Breast epithelium (tissue), 4 donors: ENCODE measurements around the gene SIDT1. TPM values are rescaled to one million over a fixed set of nuclear protein-coding genes. Genes with fewer than 3 reads are reported as not detected.

ENCODE experiments used
- DNase-seq, 2 donors: peaks; one replicate each; pipeline ENCODE4 v3.0.0-alpha.2; 2019; ENCODE audit warnings: low spot score in 2 of 2
- H3K27ac ChIP-seq, 2 donors: fragments of 200-600 bp; sonication (generic) in 1 of 2; one replicate each; pipeline ENCODE4 v1.5.1; 2016 to 2019; ENCODE audit warnings: mild to moderate bottlenecking in 1 of 2
- H3K27me3 ChIP-seq, 2 donors: fragments of 200-600 bp; sonication (generic) in 1 of 2; one replicate each; pipeline versions ENCODE4 v1.5.1 to v1.6.0; 2017 to 2019; ENCODE audit warnings: control low read depth in 1 of 2, mild to moderate bottlenecking in 1 of 2
- H3K36me3 ChIP-seq: fragments of 200-600 bp; one replicate; pipeline ENCODE4 v1.5.1; 2019
- H3K4me1 ChIP-seq, 2 donors: fragments of 200-600 bp; sonication (generic); one replicate each; pipeline ENCODE4 v1.5.1; 2016 to 2019; ENCODE audit warnings: control low read depth in 1 of 2
- H3K4me3 ChIP-seq, 3 donors: fragments of 200-600 bp; sonication (generic); 1 replicate in 2 of 3; 2 replicates in 1 of 3; pipeline ENCODE4 v1.5.1; 2016 to 2019; ENCODE audit warnings: mild to moderate bottlenecking in 3 of 3, moderate library complexity in 2 of 3
- H3K9me3 ChIP-seq, 2 donors: fragments of 200-600 bp; sonication (generic) in 1 of 2; one replicate each; pipeline ENCODE4 v1.5.1; 2016 to 2019; ENCODE audit warnings: control low read depth in 1 of 2
- POLR2A ChIP-seq: fragments of 450-650 bp; IDR thresholded peaks from one replicate; pipeline ENCODE4 v1.6.1; 2016; ENCODE audit warnings: antibody characterized with exemption, mild to moderate bottlenecking, moderate library complexity
- POLR2AphosphoS5 ChIP-seq, 3 donors: sonication (generic); formaldehyde crosslinking; IDR thresholded peaks; one replicate each; pipeline ENCODE4 v1.6.1; 2017; ENCODE audit warnings: antibody characterized with exemption in 3 of 3
- intact Hi-C: fragments of 100-400 bp; cut with DNase I; formaldehyde crosslinking; loops from one replicate; pipeline ENCODE4 v1.15.1; 2023; ENCODE audit warnings: low total_unique reads
- total RNA-seq, 3 donors: library from RNA; depleted of rRNA; stranded (reverse); fragments of >200 nt; gene quantifications; one replicate each; pipeline ENCODE4 v1.1.0, GENCODE V29; 2016
- TF ChIP-seq, protein P1 (sequence below), 3 donors: fragments of 450-650 bp; IDR thresholded peaks; one replicate each; pipeline ENCODE4 v1.5.1; 2016 to 2017; ENCODE audit warnings: antibody characterized with exemption in 3 of 3, mild to moderate bottlenecking in 3 of 3, moderate library complexity in 3 of 3

SIDT1 gene
- total RNA-seq, 3 donors from 2014 or later, result 3.8 to 95.0 (median 52.8) TPM

DNA sequence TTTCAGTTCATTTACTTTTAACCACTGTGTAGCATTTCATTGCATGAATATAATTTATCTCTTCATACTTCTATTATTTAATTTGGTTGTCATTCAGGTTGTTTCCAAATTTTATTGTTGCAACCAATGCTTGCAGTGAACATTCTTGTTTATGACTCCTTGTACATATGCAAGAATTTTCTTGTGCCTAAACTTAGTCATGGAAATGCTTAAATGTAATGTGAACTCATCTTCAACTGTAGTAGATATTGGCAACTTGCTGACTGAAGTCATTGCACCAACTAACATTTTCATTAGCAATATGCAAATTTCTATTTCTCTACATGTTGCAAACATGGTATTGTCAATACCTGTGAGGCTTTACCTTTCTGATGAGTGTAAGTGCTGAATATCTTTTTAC is 26.7 kb downstream of the SIDT1 start:
- Histone ChIP-seq H3K27me3 (no peaks in the 10 kb centered on the region), H3K4me1 (no peaks in the 10 kb centered on the region), H3K36me3 (no peaks in the 10 kb centered on the region), H3K9me3 (no peaks in the 10 kb centered on the region), H3K27ac (no peak overlapping the region), H3K4me3 (no peak overlapping the region)
- no peak for DNase-seq
- TF ChIP-seq POLR2AphosphoS5 (IDR thresholded peaks at IDR 0.05), result no peak
- intact Hi-C loops, result no loop called here

DNA sequence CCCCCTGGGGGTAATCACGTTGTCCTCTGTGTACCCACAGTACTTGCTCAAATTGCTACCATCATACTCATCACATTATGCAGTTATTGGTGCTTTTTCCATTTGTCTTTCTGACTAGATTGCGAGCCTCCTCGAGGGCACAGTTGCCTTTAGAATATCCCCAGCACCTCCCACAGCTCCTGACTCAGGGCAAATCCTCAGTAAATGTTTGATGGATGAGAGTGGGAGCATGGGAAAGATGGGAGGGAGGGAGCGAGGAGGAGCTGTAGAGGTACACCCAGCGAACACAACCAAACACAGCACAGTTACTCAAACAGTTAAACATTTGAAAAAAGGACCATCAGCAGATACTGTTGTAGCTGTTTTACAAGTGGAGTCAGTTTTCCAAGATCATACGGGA is 27.9 kb downstream of the SIDT1 start:
- H3K9me3 ChIP-seq, result no peaks in the 10 kb centered on the region
- no peak overlapping the region for H3K27ac ChIP-seq
- DNase-seq, result no peak
- H3K36me3 ChIP-seq, result no peaks in the 10 kb centered on the region
- TF ChIP-seq POLR2A (no peak), POLR2AphosphoS5 (IDR thresholded peaks at IDR 0.05) (no peak)
- TF ChIP-seq, protein P1, sequence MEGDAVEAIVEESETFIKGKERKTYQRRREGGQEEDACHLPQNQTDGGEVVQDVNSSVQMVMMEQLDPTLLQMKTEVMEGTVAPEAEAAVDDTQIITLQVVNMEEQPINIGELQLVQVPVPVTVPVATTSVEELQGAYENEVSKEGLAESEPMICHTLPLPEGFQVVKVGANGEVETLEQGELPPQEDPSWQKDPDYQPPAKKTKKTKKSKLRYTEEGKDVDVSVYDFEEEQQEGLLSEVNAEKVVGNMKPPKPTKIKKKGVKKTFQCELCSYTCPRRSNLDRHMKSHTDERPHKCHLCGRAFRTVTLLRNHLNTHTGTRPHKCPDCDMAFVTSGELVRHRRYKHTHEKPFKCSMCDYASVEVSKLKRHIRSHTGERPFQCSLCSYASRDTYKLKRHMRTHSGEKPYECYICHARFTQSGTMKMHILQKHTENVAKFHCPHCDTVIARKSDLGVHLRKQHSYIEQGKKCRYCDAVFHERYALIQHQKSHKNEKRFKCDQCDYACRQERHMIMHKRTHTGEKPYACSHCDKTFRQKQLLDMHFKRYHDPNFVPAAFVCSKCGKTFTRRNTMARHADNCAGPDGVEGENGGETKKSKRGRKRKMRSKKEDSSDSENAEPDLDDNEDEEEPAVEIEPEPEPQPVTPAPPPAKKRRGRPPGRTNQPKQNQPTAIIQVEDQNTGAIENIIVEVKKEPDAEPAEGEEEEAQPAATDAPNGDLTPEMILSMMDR (IDR thresholded peaks at IDR 0.05), result no peak
- H3K4me3 ChIP-seq, result no peak overlapping the region
- H3K27me3 ChIP-seq, result no peaks in the 10 kb centered on the region
- intact Hi-C loops, result no loop called here
- H3K4me1 ChIP-seq, result no peaks in the 10 kb centered on the region

DNA sequence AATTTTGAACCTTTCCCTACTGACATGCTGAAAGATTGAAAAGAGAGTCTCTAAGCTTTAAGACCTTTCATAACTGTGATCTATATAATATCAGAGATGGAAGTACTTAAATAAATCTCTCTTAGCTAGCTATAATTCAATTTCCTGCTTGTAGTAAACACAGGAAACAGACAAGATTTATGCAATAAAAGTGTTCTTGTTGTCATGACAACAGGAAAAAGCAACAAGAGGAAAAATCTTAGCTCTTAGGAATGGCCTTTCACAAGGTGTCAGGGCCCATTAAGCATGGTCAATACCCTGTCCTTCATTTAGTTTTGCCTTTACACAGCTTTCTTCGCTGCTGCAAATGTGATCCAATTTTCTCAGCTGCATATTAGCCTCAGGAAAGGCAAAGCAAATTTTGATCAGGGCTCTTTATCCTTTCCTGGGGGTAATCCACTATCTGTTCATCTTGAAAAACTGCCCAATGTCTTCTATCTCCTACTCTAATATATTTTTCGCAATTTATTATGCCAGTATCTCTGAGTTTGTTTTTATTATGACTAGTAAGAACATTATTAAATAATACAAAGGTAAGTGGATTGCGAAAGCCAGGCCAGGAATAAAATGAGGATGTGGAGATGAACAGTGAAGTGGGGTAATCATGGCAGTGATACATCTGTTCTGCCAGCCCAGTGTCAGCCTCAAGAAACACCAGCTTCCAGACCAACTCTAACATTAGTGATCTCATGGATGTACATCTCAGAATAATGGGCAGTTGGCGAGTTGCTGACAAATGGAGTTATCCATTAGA is 28.7 kb downstream of the SIDT1 start:
- no peak for TF ChIP-seq POLR2A
- no peak for TF ChIP-seq POLR2AphosphoS5 (IDR thresholded peaks at IDR 0.05)
- TF ChIP-seq, protein P1 (IDR thresholded peaks at IDR 0.05), result no peak
- Histone ChIP-seq H3K27ac (no peak overlapping the region), H3K4me1 (no peaks in the 10 kb centered on the region), H3K36me3 (no peaks in the 10 kb centered on the region), H3K9me3 (no peaks in the 10 kb centered on the region), H3K4me3 (no peak overlapping the region), H3K27me3 (no peaks in the 10 kb centered on the region)
- no peak for DNase-seq
- intact Hi-C loops, result no loop called here

- H3K4me1 ChIP-seq, result no peaks in the 10 kb centered on the region
- H3K27me3 ChIP-seq, result no peaks in the 10 kb centered on the region
- no peak for TF ChIP-seq POLR2A
- TF ChIP-seq POLR2AphosphoS5 (IDR thresholded peaks at IDR 0.05), result no peak
- TF ChIP-seq, protein P1 (IDR thresholded peaks at IDR 0.05), result no peak
- H3K9me3 ChIP-seq, result no peaks in the 10 kb centered on the region
- no peak for DNase-seq
- H3K4me3 ChIP-seq, result no peak overlapping the region
- H3K36me3 ChIP-seq, result no peaks in the 10 kb centered on the region
- intact Hi-C loops, result no loop called here
- no peak overlapping the region for H3K27ac ChIP-seq
Measured at GRCh38 chr3:113565555-113565954, 33.2 kb downstream of the SIDT1 start.

- intact Hi-C loops, result no loop called here
- Histone ChIP-seq H3K36me3 (no peaks in the 10 kb centered on the region), H3K27ac (no peak overlapping the region), H3K27me3 (no peaks in the 10 kb centered on the region), H3K4me3 (no peak overlapping the region), H3K9me3 (no peaks in the 10 kb centered on the region), H3K4me1 (no peaks in the 10 kb centered on the region)
- no peak for DNase-seq
- TF ChIP-seq, protein P1 (IDR thresholded peaks at IDR 0.05), result no peak
- TF ChIP-seq POLR2A (no peak), POLR2AphosphoS5 (IDR thresholded peaks at IDR 0.05) (no peak)
Measured at GRCh38 chr3:113570158-113570557, 37.8 kb downstream of the SIDT1 start.
